HG02884 (cell line): ENCODE data around the gene CLDN24.
"Not testable (repeated sequence)": the region's sequence is repeated elsewhere in the genome, so short reads cannot be mapped to it uniquely, and the experiment has no call there.

Experiments used
- ATAC-seq: cut with Tn5 transposase; IDR thresholded peaks from one replicate; pipeline ENCODE4 v1.9.1; 2021; ENCODE audit warnings: mild to moderate bottlenecking, moderate library complexity; ENCODE audit not compliant: unreplicated experiment

The CLDN24 gene

GRCh38 chr4:183347566-183347965, 25.3 kb upstream of the CLDN24 start:
- no peak for ATAC-seq

GRCh38 chr4:183347146-183347545, 24.9 kb upstream of the CLDN24 start:
- ATAC-seq = no peak

DNA sequence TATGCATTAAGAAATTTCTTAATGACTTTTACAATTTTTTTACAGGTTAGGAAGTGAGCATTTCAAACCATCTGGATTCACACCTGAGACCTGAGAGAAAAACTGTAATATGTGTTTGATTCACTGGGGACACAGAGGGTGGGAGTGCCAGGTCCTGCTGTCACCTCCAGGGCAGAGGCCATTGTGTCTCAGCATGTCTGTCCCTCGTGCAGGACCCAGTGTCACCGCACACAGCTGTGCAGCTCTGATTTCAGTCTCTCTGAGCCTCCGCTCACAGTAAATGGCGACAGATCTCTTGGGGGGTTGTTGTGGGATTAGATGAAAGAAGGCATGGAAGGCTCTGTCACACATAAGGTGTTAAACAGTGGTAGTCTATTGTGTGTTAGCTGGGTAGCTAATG, 23.0 kb upstream of the CLDN24 start:
- ATAC-seq = no peak

DNA sequence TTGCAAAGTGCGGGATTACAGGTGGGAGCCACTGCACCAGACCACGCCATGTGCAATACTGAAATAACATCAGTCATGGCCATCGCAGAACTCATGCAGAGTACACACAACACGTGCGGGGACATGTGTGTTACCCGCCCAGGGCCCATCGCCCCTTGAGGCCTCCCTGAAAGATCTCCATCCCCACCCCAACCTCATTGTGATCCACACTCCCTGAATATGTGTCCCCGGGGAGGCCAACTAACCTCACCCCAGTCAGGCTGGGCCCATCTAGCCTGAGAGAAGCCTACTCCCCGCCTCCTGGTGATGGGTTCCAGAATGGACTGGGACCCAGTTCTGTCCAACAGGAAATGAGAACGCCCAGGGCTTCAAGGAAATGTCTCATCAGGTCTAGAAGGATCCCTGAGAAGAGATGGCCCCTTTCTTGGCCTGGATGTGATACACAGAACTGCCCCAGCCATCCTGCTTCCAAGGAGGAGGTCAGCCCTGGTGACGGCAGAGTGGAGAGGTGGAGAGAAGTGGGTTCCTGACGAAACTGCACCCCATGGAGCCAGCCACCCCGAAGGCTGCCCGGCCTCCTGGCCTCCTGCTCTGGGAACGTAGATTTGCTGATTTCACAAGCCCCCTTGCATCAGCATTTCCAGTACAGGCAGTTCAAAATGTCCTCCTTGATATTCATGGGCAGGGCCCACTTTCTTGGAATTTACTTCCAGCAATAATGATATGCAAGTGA, 22.5 kb upstream of the CLDN24 start:
- no peak for ATAC-seq

GRCh38 chr4:183343730-183344129, 21.5 kb upstream of the CLDN24 start:
- no peak for ATAC-seq

GRCh38 chr4:183342541-183343533, 20.6 kb upstream of the CLDN24 start:
- no peak for ATAC-seq

DNA sequence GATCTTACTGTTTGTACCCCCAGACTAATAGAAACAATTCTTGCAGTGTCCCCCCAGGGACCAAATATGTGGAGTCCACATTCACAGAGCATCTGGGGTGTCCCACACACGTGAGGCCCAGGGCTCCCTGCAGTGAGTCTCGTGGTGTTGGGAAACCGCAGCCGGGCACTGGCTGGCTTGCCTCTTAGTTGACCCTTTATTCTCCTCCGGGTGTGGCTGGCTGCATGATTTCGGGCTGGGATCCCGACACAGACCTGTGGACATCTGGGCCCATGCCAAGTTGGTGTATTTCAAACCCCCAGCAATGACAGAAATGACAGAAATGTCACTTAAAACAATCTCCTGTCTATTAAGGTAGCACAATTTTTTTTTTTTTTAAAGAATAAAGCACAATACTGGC, 15.6 kb upstream of the CLDN24 start:
- no peak for ATAC-seq

GRCh38 chr4:183337349-183337748, 15.1 kb upstream of the CLDN24 start:
- no peak for ATAC-seq

DNA sequence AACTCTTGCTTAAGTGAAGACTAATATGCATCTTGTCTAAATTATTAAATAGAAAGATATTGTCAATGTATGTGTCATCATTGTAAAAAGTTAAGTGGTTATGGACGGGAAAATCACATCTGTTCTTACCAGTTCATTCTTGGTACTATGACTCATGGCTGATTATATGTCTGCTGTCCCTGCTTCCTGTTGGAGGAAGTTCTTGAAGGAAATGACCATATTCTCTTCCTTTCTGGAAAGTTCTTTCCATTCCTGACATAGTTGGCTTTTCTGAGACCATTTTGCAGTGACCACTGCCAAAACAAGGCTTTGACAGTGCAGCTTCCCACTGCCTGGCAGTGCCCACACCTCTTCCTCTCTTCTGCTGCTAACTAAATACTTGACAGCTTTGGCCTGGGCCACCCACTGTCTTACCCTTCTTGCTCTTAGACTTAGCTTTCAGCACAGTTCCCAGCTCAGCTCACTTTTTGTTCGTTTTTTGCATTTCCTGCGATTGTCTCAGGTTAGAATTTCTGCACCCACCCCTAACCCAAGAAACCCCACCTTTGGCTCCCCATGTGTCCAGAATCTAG, 13.2 kb upstream of the CLDN24 start:
- ATAC-seq = no peak

DNA sequence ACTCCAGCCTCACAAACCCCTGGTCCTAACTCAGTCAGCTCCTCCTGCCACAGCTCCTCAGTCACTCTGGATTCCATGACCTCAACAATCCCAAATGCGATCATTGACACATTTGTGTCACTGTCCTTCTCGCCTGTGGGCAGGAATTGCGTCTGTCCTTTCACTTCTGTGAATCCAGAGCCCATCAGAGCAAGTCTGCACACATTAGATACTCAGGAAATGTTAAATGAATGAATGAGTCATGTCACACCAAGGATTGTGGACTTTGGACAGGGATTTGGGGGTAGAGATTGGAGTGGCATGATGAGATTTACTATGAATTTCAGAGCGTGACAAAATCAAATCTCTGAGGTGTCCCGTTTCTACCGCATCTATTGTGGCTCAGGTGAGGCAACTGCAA, 11.8 kb upstream of the CLDN24 start:
- no peak for ATAC-seq

- ATAC-seq = no peak
These were observed 11.0 kb upstream of the CLDN24 start for GRCh38 chr4:183333202-183333601.

DNA sequence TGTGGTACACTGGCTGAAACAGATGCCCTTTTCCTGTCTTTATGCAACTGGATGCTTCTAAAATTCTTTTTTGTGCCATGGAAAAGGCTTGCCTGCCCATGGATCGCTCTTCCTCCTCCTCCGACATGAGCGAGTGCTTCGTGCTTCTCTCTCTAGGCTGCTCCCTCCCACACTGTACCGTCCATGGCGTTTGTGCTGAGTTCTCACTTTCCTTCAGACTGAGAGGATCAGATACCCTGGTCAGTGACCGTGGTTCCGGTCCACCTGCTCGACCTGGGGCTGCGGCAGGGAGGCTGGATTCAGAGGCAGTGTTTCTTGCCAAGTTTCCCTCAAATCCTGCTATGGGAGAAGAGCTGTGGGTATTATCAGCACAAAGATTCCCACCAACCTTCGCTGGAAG, 10.2 kb upstream of the CLDN24 start:
- ATAC-seq = no peak

GRCh38 chr4:183330841-183331240, 8.6 kb upstream of the CLDN24 start:
- no peak for ATAC-seq

- ATAC-seq = no peak
These were observed 7.9 kb upstream of the CLDN24 start for GRCh38 chr4:183329954-183330742.

DNA sequence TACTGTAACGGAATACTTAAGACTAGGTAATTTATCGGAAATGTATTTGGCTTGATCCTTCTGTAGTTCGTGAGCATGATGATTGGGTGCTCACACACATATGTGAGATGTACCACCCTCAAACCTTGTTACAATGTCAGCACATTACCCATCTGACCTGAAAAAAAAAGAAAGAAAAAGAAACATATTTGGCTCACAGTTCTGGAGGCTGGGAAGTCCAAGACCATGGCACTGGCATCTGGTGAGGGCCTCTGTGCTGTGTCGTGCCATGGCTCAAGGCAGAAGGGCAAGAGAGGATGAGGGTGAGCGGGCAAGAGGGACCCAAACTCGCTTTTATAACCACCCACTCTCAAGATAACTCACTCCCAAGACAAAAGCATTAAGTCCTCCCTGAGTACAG, 7.0 kb upstream of the CLDN24 start:
- ATAC-seq = no peak

GRCh38 chr4:183328832-183329231, 6.6 kb upstream of the CLDN24 start:
- ATAC-seq = no peak

- ATAC-seq = no peak
These were observed 5.6 kb upstream of the CLDN24 start for GRCh38 chr4:183327827-183328226.

- ATAC-seq = no peak
These were observed 4.6 kb upstream of the CLDN24 start for GRCh38 chr4:183326853-183327252.

DNA sequence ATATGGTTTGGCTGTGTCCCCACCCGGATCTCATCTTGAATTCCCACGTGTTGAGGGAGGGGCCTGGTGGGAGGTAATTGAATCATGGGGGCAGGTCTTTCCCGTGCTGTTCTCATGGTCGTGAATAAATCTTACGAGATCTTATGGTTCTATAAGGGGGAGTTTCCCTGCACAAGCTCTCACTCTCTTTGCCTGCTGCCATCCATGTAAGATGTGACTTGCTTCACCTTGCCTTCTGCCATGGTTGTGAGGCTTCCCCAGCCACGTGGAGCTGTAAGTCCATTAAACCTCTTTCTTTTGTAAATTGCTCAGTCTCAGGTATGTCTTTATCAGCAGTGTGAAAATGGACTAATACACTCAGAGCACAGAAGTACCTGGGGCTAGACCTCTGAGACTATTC, 4.2 kb upstream of the CLDN24 start:
- not testable (repeated sequence) for ATAC-seq

DNA sequence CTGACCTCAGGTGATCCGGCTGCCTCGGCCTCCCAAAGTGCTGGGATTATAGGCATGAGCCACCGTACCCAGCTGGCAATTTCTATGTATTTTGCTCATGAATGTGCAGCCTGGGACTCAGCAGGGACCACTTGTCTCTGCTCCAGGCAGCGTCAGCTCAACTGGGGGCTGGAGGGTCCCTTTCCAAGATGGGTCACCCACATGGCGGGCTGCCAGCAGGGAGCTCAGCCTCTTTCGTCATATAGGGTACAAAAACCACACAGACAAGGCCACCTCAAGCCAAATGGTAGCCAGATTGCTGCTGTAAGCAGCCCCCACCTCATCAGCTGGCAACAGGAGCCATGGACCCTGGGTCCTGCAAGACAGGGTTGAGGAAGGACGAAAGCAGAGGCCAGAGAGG, 2.4 kb upstream of the CLDN24 start:
- no peak for ATAC-seq

- not testable (repeated sequence) for ATAC-seq
These were observed 1.8 kb upstream of the CLDN24 start for GRCh38 chr4:183324056-183324455.
